Fibroblast of villous mesenchyme (primary cell): ENCODE results near the gene SIGLEC12. TPM values are rescaled to one million over a fixed set of nuclear protein-coding genes. Genes with fewer than 3 reads are reported as not detected.

Experiments used
- DNase-seq: peaks from one replicate; pipeline ENCODE4 v3.0.0-alpha.2; 2010; ENCODE audit warnings: low read depth
- H3K4me3 ChIP-seq: 2 replicates; pipeline ENCODE4 v1.5.1; 2011; ENCODE audit warnings: low read depth, mild to moderate bottlenecking, low read length
- CTCF ChIP-seq: IDR thresholded peaks from 2 replicates; pipeline ENCODE4 v1.5.1; 2012; ENCODE audit warnings: low read depth, mild to moderate bottlenecking, low read length; ENCODE audit not compliant: insufficient read depth
- total RNA-seq: library from RNA; depleted of rRNA; stranded (reverse); fragments of >200 nt; gene quantifications from 2 replicates; pipeline ENCODE4 v1.2.3, GENCODE V29; 2012

The SIGLEC12 gene
- total RNA-seq, 1 donor, result not detected

- no peak for TF ChIP-seq CTCF
- no peak overlapping the region for H3K4me3 ChIP-seq
- DNase-seq, result no peak
Measured at GRCh38 chr19:51488491-51488890, 13.1 kb downstream of the SIGLEC12 start.

GRCh38 chr19:51485960-51486660, 15.5 kb downstream of the SIGLEC12 start:
- no peak for TF ChIP-seq CTCF
- DNase-seq, result no peak

GRCh38 chr19:51480590-51480989, 21.0 kb downstream of the SIGLEC12 start:
- no peak overlapping the region for H3K4me3 ChIP-seq
- peak; percentile 14 for DNase-seq
- no peak for TF ChIP-seq CTCF

More at GRCh38 chr19:51485960-51486660, 15.5 kb downstream of the SIGLEC12 start:
- H3K4me3 ChIP-seq, result no peak overlapping the region

GRCh38 chr19:51479531-51480331, 21.9 kb downstream of the SIGLEC12 start:
- H3K4me3 ChIP-seq, result no peak overlapping the region
- no peak for TF ChIP-seq CTCF
- no peak for DNase-seq

- no peak within 1 kb of the TSS for H3K4me3 ChIP-seq
- TF ChIP-seq CTCF, result no peak
- DNase-seq, result no peak
Measured at GRCh38 chr19:51478381-51479234, 23.0 kb downstream of the SIGLEC12 start, which contains the start of gene CEACAM18. CEACAM18 (plus strand) TSS chr19:51478539.

GRCh38 chr19:51477344-51477743, 24.3 kb downstream of the SIGLEC12 start:
- no peak overlapping the region for H3K4me3 ChIP-seq
- no peak for TF ChIP-seq CTCF
- no peak for DNase-seq
